Activated T-cell treated with anti-CD3 and anti-CD28 coated beads, Interleukin-2, amount 50 U/mL, for 4 hours (primary cell): ENCODE data around the gene BATF3. TPM values are rescaled to one million over a fixed set of nuclear protein-coding genes. Genes with fewer than 3 reads are reported as not detected.
"Not testable (repeated sequence)": the region's sequence is repeated elsewhere in the genome, so short reads cannot be mapped to it uniquely, and the experiment has no call there.

Source experiments
- ATAC-seq, 2 donors: fragments of 200-7000 bp; cut with Tn5 transposase; one replicate each; pipeline ENCODE4 v1.10.0; 2021
- DNase-seq: peaks from one replicate; pipeline ENCODE4 v3.0.0-alpha.2; 2020
- H3K27me3 Mint-ChIP-seq: one replicate; pipeline ENCODE4 v1.8.0; 2021; ENCODE audit warnings: low read depth, mixed read lengths
- H3K36me3 Mint-ChIP-seq: one replicate; pipeline ENCODE4 v1.8.0; 2022; ENCODE audit warnings: mixed read lengths; ENCODE audit not compliant: insufficient read depth
- H3K4me1 Mint-ChIP-seq: one replicate; pipeline ENCODE4 v1.8.0; 2021; ENCODE audit warnings: low read depth, mixed read lengths
- H3K4me3 Mint-ChIP-seq: one replicate; pipeline ENCODE4 v1.8.0; 2021; ENCODE audit warnings: mild to moderate bottlenecking, moderate library complexity, mixed read lengths
- H3K9me3 Mint-ChIP-seq: one replicate; pipeline ENCODE4 v1.8.0; 2021; ENCODE audit warnings: mixed read lengths
- total RNA-seq, 3 donors: library from RNA; stranded (reverse); gene quantifications; one replicate each; pipeline ENCODE4 v1.2.1, GENCODE V29; 2021

Gene BATF3
- total RNA-seq, 3 donors from 2014 or later, result 54.2 to 75.8 (median 64.8) TPM

DNA sequence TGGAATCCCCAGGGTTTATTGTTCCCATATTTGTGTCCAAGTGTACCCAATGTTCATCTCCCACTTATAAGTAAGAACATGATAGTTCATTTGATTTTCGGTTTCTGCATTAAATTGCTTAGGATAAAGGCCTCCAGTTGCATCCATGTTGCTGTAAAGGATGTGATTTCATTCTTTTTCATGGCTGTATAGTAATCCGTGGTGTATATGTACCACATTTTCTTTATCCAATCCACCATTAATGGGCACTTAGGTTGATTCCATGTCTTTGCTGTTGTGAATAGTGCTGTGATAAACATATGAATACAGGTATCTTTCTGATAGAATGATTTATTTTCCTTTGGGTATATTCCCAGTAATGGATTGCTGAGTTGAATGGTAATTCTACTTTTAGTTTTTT lies 20.0 kb upstream of the BATF3 start:
- DNase-seq (no peak), ATAC-seq (no peak)
- Mint-ChIP-seq H3K36me3 (peaks cover 7% of the 10 kb centered on the region), H3K9me3 (no peaks in the 10 kb centered on the region), H3K4me3 (no peak overlapping the region), H3K27me3 (peaks cover 8% of the 10 kb centered on the region), H3K4me1 (peaks cover 23% of the 10 kb centered on the region)

GRCh38 chr1:212718499-212718898 lies 18.9 kb upstream of the BATF3 start:
- peaks cover 2% of the 10 kb centered on the region for H3K36me3 Mint-ChIP-seq
- DNase-seq (no peak), ATAC-seq (no peak)
- no peak overlapping the region for H3K4me3 Mint-ChIP-seq
- no peaks in the 10 kb centered on the region for H3K9me3 Mint-ChIP-seq
- H3K27me3 Mint-ChIP-seq, result peaks cover 8% of the 10 kb centered on the region
- H3K4me1 Mint-ChIP-seq, result peaks cover 23% of the 10 kb centered on the region

GRCh38 chr1:212716161-212716560 lies 16.5 kb upstream of the BATF3 start:
- Mint-ChIP-seq H3K36me3 (no peaks in the 10 kb centered on the region), H3K27me3 (peaks cover 8% of the 10 kb centered on the region), H3K9me3 (no peaks in the 10 kb centered on the region), H3K4me3 (no peak overlapping the region), H3K4me1 (peaks cover 9% of the 10 kb centered on the region)
- ATAC-seq, result no peak
- DNase-seq, result no peak

GRCh38 chr1:212713465-212714136 lies 14.0 kb upstream of the BATF3 start:
- Mint-ChIP-seq H3K9me3 (no peaks in the 10 kb centered on the region), H3K36me3 (no peaks in the 10 kb centered on the region), H3K4me1 (peaks cover 7% of the 10 kb centered on the region), H3K4me3 (no peak overlapping the region), H3K27me3 (peaks cover 8% of the 10 kb centered on the region)
- ATAC-seq, result no peak
- no peak for DNase-seq

DNA sequence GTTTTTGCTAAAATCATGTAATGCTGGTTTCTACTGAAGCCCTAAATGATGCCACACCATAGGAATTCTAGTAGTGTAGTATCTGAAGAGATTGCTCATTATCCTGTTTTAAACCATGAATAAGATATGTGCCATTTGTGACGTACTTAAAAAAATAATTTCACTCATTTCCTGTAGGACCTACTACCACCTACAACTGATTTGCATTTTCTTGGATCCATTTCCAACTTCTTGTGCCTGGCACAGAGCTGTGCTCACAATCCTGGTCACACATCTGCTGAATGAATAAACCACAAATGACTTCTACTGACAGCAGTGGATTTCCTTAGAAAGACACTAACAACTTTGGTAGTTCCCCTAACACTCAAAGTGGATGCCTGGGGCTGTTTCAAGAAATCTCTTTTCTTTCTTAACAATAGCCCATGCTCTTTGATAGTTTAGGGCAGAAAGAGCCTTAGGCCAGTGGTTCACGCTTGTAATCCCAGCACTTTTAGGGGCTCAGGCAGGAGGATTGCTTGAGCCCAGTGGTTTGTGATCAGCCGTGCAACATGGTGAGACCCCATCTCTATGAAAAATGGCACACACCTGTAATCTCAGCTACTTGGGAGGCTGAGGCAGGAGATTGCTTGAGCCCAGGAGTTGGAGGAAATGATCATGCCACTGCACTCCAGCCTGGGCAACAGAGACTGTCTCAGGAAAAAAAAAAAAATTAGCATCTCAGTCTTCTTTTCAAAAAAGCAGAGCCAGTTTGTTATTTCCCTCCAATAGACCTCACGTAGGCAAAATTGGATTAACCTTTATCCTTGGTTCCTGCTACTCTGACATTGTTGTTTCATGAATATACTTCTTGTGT lies 13.0 kb upstream of the BATF3 start:
- DNase-seq (no peak), ATAC-seq (peak; percentile 79 to 84)
- Mint-ChIP-seq H3K4me3 (no peak overlapping the region), H3K36me3 (no peaks in the 10 kb centered on the region), H3K27me3 (peaks cover 3% of the 10 kb centered on the region), H3K4me1 (peaks cover 7% of the 10 kb centered on the region), H3K9me3 (no peaks in the 10 kb centered on the region)

DNA sequence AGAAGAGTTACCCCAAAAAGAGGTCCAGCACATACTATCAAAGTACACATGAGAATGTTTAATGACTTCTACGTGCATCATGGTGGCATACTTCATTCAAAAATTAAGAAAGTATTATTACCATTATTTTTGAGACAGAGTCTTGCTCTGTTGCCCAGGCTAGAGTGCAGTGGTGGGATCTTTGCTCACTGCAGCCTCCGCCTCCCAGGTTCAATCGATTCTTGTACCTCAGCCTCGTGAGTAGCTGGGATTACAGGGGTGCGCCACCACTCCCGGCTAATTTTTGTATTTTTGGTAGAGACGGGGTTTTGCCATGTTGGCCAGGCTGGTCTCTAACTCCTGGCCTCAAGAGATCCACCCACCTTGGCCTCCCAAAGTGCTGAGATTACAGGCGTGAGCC lies 12.3 kb upstream of the BATF3 start:
- not testable (repeated sequence) for DNase-seq, H3K9me3 Mint-ChIP-seq, H3K36me3 Mint-ChIP-seq, H3K27me3 Mint-ChIP-seq, H3K4me1 Mint-ChIP-seq, ATAC-seq, H3K4me3 Mint-ChIP-seq

- ATAC-seq (no peak), DNase-seq (no peak)
- Mint-ChIP-seq H3K27me3 (no peaks in the 10 kb centered on the region), H3K4me1 (peaks cover 7% of the 10 kb centered on the region), H3K9me3 (no peaks in the 10 kb centered on the region), H3K36me3 (no peaks in the 10 kb centered on the region), H3K4me3 (no peak overlapping the region)
These were observed 10.9 kb upstream of the BATF3 start for GRCh38 chr1:212710566-212710965.

DNA sequence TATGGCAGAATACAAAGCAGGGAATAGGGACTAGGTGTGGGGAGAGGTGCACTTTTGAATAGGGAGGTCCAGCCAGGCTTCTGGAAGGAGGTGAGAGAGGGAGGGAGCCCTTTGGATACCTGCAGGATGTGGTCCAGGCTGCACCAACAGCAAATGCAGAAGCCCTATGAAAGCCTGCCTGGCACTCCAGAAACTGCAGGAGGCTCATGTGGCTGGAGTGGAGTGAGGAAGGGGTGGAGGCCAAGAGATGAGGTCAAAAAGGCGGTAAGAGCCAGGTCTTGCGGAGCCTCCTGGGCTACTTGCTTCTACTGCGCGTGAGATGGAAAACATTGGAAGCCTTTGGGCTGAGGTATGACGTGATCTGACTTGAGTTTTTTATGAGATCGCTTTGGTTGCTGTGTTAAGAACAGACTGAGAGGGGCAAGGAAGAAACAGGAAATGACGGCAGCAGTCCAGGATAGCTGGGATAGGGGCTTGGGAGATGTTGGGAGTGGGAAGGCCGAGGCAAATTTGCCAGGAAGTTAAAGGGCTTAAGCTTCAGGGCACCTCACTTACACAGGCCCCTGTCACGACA lies 4.4 kb upstream of the BATF3 start:
- DNase-seq, result no peak
- ATAC-seq, result no peak
- H3K4me3 Mint-ChIP-seq, result no peak overlapping the region
- H3K36me3 Mint-ChIP-seq, result no peaks in the 10 kb centered on the region
- peaks cover 44% of the 10 kb centered on the region for H3K4me1 Mint-ChIP-seq
- H3K9me3 Mint-ChIP-seq, result no peaks in the 10 kb centered on the region
- no peaks in the 10 kb centered on the region for H3K27me3 Mint-ChIP-seq

- Mint-ChIP-seq H3K4me1 (peaks cover 56% of the 10 kb centered on the region), H3K27me3 (no peaks in the 10 kb centered on the region), H3K36me3 (no peaks in the 10 kb centered on the region), H3K4me3 (no peak overlapping the region), H3K9me3 (no peaks in the 10 kb centered on the region)
- DNase-seq, result no peak
- ATAC-seq, result no peak
These were observed 3.0 kb upstream of the BATF3 start for GRCh38 chr1:212702672-212703071.

GRCh38 chr1:212701910-212702309 lies 2.3 kb upstream of the BATF3 start:
- DNase-seq, result no peak
- Mint-ChIP-seq H3K36me3 (no peaks in the 10 kb centered on the region), H3K4me1 (peaks cover 63% of the 10 kb centered on the region), H3K27me3 (no peaks in the 10 kb centered on the region), H3K4me3 (peak overlapping the region; percentile 12), H3K9me3 (no peaks in the 10 kb centered on the region)
- ATAC-seq, result no peak

- DNase-seq, result peak; percentile 32
- H3K9me3 Mint-ChIP-seq, result no peaks in the 10 kb centered on the region
- H3K4me3 Mint-ChIP-seq, result peak overlapping the region; percentile 89
- H3K36me3 Mint-ChIP-seq, result peaks cover 4% of the 10 kb centered on the region
- ATAC-seq, result peak; percentile 2 to 12
- H3K4me1 Mint-ChIP-seq, result peaks cover 69% of the 10 kb centered on the region
- peaks cover 4% of the 10 kb centered on the region for H3K27me3 Mint-ChIP-seq
These were observed 1.5 kb upstream of the BATF3 start for GRCh38 chr1:212700892-212701819.

- H3K27me3 Mint-ChIP-seq, result peaks cover 7% of the 10 kb centered on the region
- peaks cover 71% of the 10 kb centered on the region for H3K4me1 Mint-ChIP-seq
- DNase-seq, result peak; percentile 67
- H3K36me3 Mint-ChIP-seq, result peaks cover 8% of the 10 kb centered on the region
- ATAC-seq, result peak; percentile 54 to 60
- no peaks in the 10 kb centered on the region for H3K9me3 Mint-ChIP-seq
- peak overlapping the region; percentile 89 for H3K4me3 Mint-ChIP-seq
These were observed 717 bp upstream of the BATF3 start for GRCh38 chr1:212700223-212700891.

- Mint-ChIP-seq H3K27me3 (peaks cover 7% of the 10 kb centered on the region), H3K36me3 (peaks cover 10% of the 10 kb centered on the region), H3K4me1 (peaks cover 60% of the 10 kb centered on the region), H3K9me3 (no peaks in the 10 kb centered on the region), H3K4me3 (peak overlapping the region; percentile 89)
- DNase-seq (peak; percentile 47), ATAC-seq (peak; percentile 69 to 72)
These were observed 476 bp downstream of the BATF3 start for GRCh38 chr1:212699104-212699624.
